ENCODE data around the gene GPR15LG.

The GPR15LG gene

DNA sequence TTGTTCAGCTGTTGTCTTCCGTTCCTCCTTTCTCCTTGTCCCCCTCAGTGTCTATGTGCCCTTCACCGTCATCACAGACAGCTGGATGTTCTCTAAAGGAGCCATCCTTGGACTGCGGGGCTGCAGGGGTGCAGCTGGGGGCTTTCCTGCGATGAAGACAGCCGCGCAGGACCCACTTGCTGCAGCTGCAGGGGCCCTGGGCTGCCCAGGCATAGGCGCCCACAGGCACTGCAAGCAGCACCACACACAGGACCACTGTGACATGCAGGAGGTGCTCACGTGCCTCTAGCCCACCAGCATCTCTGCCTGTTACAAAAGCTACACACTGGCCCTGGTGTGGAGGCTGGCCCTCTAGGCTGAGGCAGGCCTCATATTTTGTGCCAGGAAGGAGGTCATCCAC lies 48.3 kb downstream of the GPR15LG start:
- no peaks in the 10 kb centered on the region for H3K36me3 ChIP-seq (ENCODE audit: insufficient read depth)

GRCh38 chr10:84224411-84225028 lies 50.9 kb downstream of the GPR15LG start:
- no peaks in the 10 kb centered on the region for H3K4me1 ChIP-seq (ENCODE audit: low read depth, poor library complexity, severe bottlenecking)

More for the DNA sequence above, 48.3 kb downstream of the GPR15LG start:
- Histone ChIP-seq H3K9ac (no peak overlapping the region), H4K20me1 (ENCODE audit: insufficient read depth) (no peaks in the 10 kb centered on the region), H2AFZ (ENCODE audit: low read depth) (no peak overlapping the region), H3K4me1 (ENCODE audit: low read depth, poor library complexity, severe bottlenecking) (no peaks in the 10 kb centered on the region), H3K79me2 (ENCODE audit: insufficient read depth, low read depth) (no peaks in the 10 kb centered on the region), H3K27ac (no peak overlapping the region), H3K27me3 (ENCODE audit: insufficient read depth, low read depth) (no peaks in the 10 kb centered on the region), H3K4me2 (no peak overlapping the region), H3K4me3 (IDR thresholded peaks at IDR 0.05; ENCODE audit: insufficient read depth, low read depth, low read length) (no peak overlapping the region)
- TF ChIP-seq CTCF (conservative IDR thresholded peaks at IDR 0.05; ENCODE audit: low read depth, low read length) = no peak

GRCh38 chr10:84225427-84226173 lies 52.0 kb downstream of the GPR15LG start, which contains the start of gene LRIT2:
LRIT2 (minus strand) TSS chr10:84225544; CDS start chr10:84225520, 24 bp downstream.
- Histone ChIP-seq H3K27me3 (ENCODE audit: insufficient read depth, low read depth) (no peaks in the 10 kb centered on the region), H4K20me1 (ENCODE audit: insufficient read depth) (no peaks in the 10 kb centered on the region), H3K36me3 (ENCODE audit: insufficient read depth) (no peaks in the 10 kb centered on the region), H3K79me2 (ENCODE audit: insufficient read depth, low read depth) (no peaks in the 10 kb centered on the region), H3K4me2 (no peak within 1 kb of the TSS), H2AFZ (ENCODE audit: low read depth) (no peak within 1 kb of the TSS), H3K4me1 (ENCODE audit: low read depth, poor library complexity, severe bottlenecking) (no peaks in the 10 kb centered on the region), H3K9ac (no peak within 1 kb of the TSS), H3K27ac (no peak within 1 kb of the TSS), H3K4me3 (IDR thresholded peaks at IDR 0.05; ENCODE audit: insufficient read depth, low read depth, low read length) (no peak within 1 kb of the TSS)
- no peak for TF ChIP-seq CTCF (conservative IDR thresholded peaks at IDR 0.05; ENCODE audit: low read depth, low read length)

More at GRCh38 chr10:84224411-84225028, 50.9 kb downstream of the GPR15LG start:
- no peak overlapping the region for H3K27ac ChIP-seq
- no peak overlapping the region for H2AFZ ChIP-seq (ENCODE audit: low read depth)
- no peaks in the 10 kb centered on the region for H3K27me3 ChIP-seq (ENCODE audit: insufficient read depth, low read depth)
- no peak overlapping the region for H3K4me3 ChIP-seq (IDR thresholded peaks at IDR 0.05; ENCODE audit: insufficient read depth, low read depth, low read length)
- no peaks in the 10 kb centered on the region for H3K79me2 ChIP-seq (ENCODE audit: insufficient read depth, low read depth)
- no peak for TF ChIP-seq CTCF (conservative IDR thresholded peaks at IDR 0.05; ENCODE audit: low read depth, low read length)
- H4K20me1 ChIP-seq (ENCODE audit: insufficient read depth) = no peaks in the 10 kb centered on the region
- H3K9ac ChIP-seq = no peak overlapping the region
- H3K4me2 ChIP-seq = no peak overlapping the region
- H3K36me3 ChIP-seq (ENCODE audit: insufficient read depth) = no peaks in the 10 kb centered on the region

DNA sequence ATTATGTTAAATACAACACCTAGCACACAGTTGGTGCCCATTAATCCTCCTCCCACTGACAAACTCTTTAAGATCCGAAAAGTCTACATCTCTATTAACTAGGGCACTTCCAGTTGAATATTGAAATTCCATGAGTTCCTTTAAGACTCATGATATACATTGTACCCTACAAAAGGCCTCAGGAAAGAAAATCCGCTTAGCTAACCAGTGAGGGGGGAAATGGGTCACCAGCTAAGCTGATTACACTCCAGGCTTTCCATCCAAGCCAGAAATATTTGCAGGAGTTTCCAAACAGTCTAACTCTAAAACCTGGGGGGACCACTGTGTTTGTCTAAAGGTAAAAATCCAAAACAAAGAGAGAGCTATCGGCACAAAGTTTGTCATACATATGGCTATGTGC lies 53.0 kb downstream of the GPR15LG start:
- Histone ChIP-seq H2AFZ (ENCODE audit: low read depth) (no peak overlapping the region), H3K9ac (no peak overlapping the region), H3K79me2 (ENCODE audit: insufficient read depth, low read depth) (no peaks in the 10 kb centered on the region), H4K20me1 (ENCODE audit: insufficient read depth) (no peaks in the 10 kb centered on the region), H3K4me3 (IDR thresholded peaks at IDR 0.05; ENCODE audit: insufficient read depth, low read depth, low read length) (no peak overlapping the region), H3K27me3 (ENCODE audit: insufficient read depth, low read depth) (no peaks in the 10 kb centered on the region), H3K4me2 (no peak overlapping the region), H3K4me1 (ENCODE audit: low read depth, poor library complexity, severe bottlenecking) (no peaks in the 10 kb centered on the region), H3K36me3 (ENCODE audit: insufficient read depth) (no peaks in the 10 kb centered on the region), H3K27ac (no peak overlapping the region)
- no peak for TF ChIP-seq CTCF (conservative IDR thresholded peaks at IDR 0.05; ENCODE audit: low read depth, low read length)
